ENCODE data around the gene THRA. TPM values are rescaled to one million over a fixed set of nuclear protein-coding genes. Genes with fewer than 3 reads are reported as not detected.
"Not testable (repeated sequence)": the region's sequence is repeated elsewhere in the genome, so short reads cannot be mapped to it uniquely, and the experiment has no call there.

THRA gene
- total RNA-seq, 2 donors from 2014 or later = 35.2 to 79.8 TPM

DNA sequence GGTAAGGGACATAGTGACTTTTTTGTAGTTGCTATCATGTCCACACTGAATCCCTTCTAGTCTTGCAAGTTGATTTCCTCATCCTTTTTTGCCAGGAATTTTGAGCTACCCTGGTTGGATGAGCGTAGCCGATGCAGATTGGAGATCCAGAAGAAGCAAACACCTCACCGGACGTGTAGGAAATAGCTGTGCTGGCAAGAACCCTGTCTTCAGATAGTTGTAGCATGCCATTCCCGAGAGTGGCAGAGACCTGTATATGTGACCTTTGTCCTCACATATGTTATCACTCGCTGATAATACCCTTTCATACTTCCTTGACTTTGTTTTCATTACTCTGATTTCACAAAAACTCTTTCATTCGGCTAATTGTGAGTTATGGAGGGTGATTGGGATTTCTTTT, 71.4 kb downstream of the THRA start:
- intact Hi-C loops (cut with DNase I) = no loop called here
- Histone ChIP-seq H3K27ac (peak overlapping the region in 1 of 2 donors; percentile 40), H3K9me3 (no peaks in the 10 kb centered on the region), H3K36me3 (peaks cover 12 to 14% of the 10 kb centered on the region in 2 donors), H3K4me1 (replicated peaks) (no peaks in the 10 kb centered on the region), H3K27me3 (replicated peaks; ENCODE audit: insufficient read depth) (no peaks in the 10 kb centered on the region), H3K4me3 (no peak overlapping the region)
- WGBS = 67% methylated on average over 7 of the region's 7 CpGs
- no peak for TF ChIP-seq POLR2AphosphoS5 (IDR thresholded peaks at IDR 0.05)
- no peak for TF ChIP-seq POLR2A (IDR thresholded peaks at IDR 0.05)
- TF ChIP-seq, protein P1, sequence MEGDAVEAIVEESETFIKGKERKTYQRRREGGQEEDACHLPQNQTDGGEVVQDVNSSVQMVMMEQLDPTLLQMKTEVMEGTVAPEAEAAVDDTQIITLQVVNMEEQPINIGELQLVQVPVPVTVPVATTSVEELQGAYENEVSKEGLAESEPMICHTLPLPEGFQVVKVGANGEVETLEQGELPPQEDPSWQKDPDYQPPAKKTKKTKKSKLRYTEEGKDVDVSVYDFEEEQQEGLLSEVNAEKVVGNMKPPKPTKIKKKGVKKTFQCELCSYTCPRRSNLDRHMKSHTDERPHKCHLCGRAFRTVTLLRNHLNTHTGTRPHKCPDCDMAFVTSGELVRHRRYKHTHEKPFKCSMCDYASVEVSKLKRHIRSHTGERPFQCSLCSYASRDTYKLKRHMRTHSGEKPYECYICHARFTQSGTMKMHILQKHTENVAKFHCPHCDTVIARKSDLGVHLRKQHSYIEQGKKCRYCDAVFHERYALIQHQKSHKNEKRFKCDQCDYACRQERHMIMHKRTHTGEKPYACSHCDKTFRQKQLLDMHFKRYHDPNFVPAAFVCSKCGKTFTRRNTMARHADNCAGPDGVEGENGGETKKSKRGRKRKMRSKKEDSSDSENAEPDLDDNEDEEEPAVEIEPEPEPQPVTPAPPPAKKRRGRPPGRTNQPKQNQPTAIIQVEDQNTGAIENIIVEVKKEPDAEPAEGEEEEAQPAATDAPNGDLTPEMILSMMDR (IDR thresholded peaks at IDR 0.05) = no peak
- no peak for DNase-seq (ENCODE audit: low spot score)

GRCh38 chr17:40135817-40136216, 73.1 kb downstream of the THRA start:
- Histone ChIP-seq H3K27me3 (replicated peaks; ENCODE audit: insufficient read depth) (no peaks in the 10 kb centered on the region), H3K9me3 (no peaks in the 10 kb centered on the region), H3K4me1 (replicated peaks) (no peaks in the 10 kb centered on the region), H3K36me3 (peaks cover 7 to 8% of the 10 kb centered on the region in 2 donors), H3K4me3 (no peak overlapping the region), H3K27ac (peak overlapping the region in 1 of 2 donors; percentile 5)
- intact Hi-C loops (cut with DNase I) = no loop called here
- TF ChIP-seq, protein P1 (IDR thresholded peaks at IDR 0.05) = no peak
- no peak for TF ChIP-seq POLR2AphosphoS5 (IDR thresholded peaks at IDR 0.05)
- TF ChIP-seq POLR2A (IDR thresholded peaks at IDR 0.05) = no peak
- WGBS = 85% methylated on average over 3 of the region's 3 CpGs
- DNase-seq (ENCODE audit: low spot score) = no peak

- Histone ChIP-seq H3K36me3 (peaks cover 1 to 4% of the 10 kb centered on the region in 2 donors), H3K27me3 (replicated peaks; ENCODE audit: insufficient read depth) (no peaks in the 10 kb centered on the region), H3K4me1 (replicated peaks) (no peaks in the 10 kb centered on the region), H3K27ac (peak overlapping the region; percentile 96 to 98), H3K9me3 (no peaks in the 10 kb centered on the region), H3K4me3 (peak overlapping the region; percentile 63 to 80)
- 8% methylated on average over 14 of the region's 14 CpGs for WGBS
- peak; percentile 33 for DNase-seq (ENCODE audit: low spot score)
- TF ChIP-seq POLR2AphosphoS5 (IDR thresholded peaks at IDR 0.05) (no peak), POLR2A (IDR thresholded peaks at IDR 0.05) (no peak)
- TF ChIP-seq, protein P1 (IDR thresholded peaks at IDR 0.05) = no peak
- intact Hi-C loops (cut with DNase I) = no loop called here
These were observed 76.8 kb downstream of the THRA start for GRCh38 chr17:40139566-40140058.

DNA sequence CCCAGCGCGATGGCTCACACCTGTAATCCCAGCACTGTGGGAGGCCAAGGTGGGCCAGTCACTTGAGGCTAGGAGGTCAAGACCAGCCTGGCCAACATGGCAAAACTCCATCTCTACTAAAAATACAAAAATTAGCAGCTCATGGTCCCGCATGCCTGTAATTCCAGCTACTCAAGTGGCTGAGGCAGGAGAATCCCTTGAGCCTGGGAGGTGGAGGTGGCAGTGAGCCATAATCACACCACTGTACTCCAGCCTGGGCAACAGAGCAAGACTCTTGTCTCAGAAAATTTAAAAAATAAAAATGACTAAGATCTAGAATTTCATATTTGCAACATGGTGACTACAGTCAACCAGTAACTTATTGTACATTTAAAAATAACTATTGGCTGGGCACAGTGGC, 80.4 kb downstream of the THRA start:
- H3K27me3 ChIP-seq (replicated peaks; ENCODE audit: insufficient read depth); H3K4me3 ChIP-seq; H3K9me3 ChIP-seq; H3K4me1 ChIP-seq (replicated peaks); intact Hi-C loops (cut with DNase I); H3K36me3 ChIP-seq; DNase-seq (ENCODE audit: low spot score); H3K27ac ChIP-seq: not testable (repeated sequence)
- 89% methylated on average over 3 of the region's 3 CpGs for WGBS

Small RNAs within 50 kb of the gene (microRNA-seq; reads per million reads assigned to microRNA genes)
- gene MIR6884 = 0.59 reads per million

Small RNAs within 50 kb of the gene (small RNA-seq; reads per million reads assigned to genes)
- gene SNORD124 = 736 to 1,134 reads per million in 2 donors

Other genes with a start within 250 kb of the THRA start
- 1 to 10 TPM in 1 of 2 donors, under 1 TPM in 1; 0.55 to 1.7 TPM for gene IKZF3, start 198.7 kb upstream of the THRA start, total RNA-seq
- gene ZPBP2, start 194.8 kb upstream of the THRA start, total RNA-seq = 10 to 100 TPM in 1 of 2 donors, not detected in 1; 14.8 TPM
- gene GSDMB, start 144.3 kb upstream of the THRA start, total RNA-seq = 10 to 100 TPM in 1 of 2 donors, 1 to 10 TPM in 1; 4.0 to 17.0 TPM
- gene ORMDL3, start 135.4 kb upstream of the THRA start, total RNA-seq = 10 to 100 TPM; 82.4 to 91.6 TPM
- gene LRRC3C, start 135.2 kb upstream of the THRA start, total RNA-seq = not detected
- gene GSDMA, start 100.0 kb upstream of the THRA start, total RNA-seq = 1 to 10 TPM in 1 of 2 donors, not detected in 1; 1.2 TPM
- gene PSMD3, start 82.2 kb upstream of the THRA start, total RNA-seq = 100 to 1,000 TPM in 1 of 2 donors, 10 to 100 TPM in 1; 96.4 to 116 TPM
- 1 to 10 TPM in 1 of 2 donors, under 1 TPM in 1; 0.41 to 2.2 TPM for gene CSF3, start 47.5 kb upstream of the THRA start, total RNA-seq
- 100 to 1,000 TPM in 1 of 2 donors, 10 to 100 TPM in 1; 55.2 to 167 TPM for gene MED24, start 8.6 kb upstream of the THRA start, total RNA-seq
- gene NR1D1, start 37.6 kb downstream of the THRA start, total RNA-seq = 10 to 100 TPM; 10.7 to 35.2 TPM
- 100 to 1,000 TPM in 1 of 2 donors, 10 to 100 TPM in 1; 77.0 to 112 TPM for gene MSL1, start 59.0 kb downstream of the THRA start, total RNA-seq
- gene CASC3, start 77.6 kb downstream of the THRA start, total RNA-seq = 10 to 100 TPM; 59.8 to 94.3 TPM
- 10 to 100 TPM; 14.2 to 25.1 TPM for gene RAPGEFL1, start 114.5 kb downstream of the THRA start, total RNA-seq
- 10 to 100 TPM; 12.6 to 27.0 TPM for gene WIPF2, start 156.3 kb downstream of the THRA start, total RNA-seq
- 10 to 100 TPM in 1 of 2 donors, 1 to 10 TPM in 1; 2.1 to 10.3 TPM for gene CDC6, start 224.9 kb downstream of the THRA start, total RNA-seq
- gene RARA, start 246.2 kb downstream of the THRA start, total RNA-seq = 10 to 100 TPM; 24.4 to 70.6 TPM